HG02623 (cell line): Measurements from ENCODE around the gene EPS8.

Experiments used
- ATAC-seq: cut with Tn5 transposase; IDR thresholded peaks from one replicate; pipeline ENCODE4 v1.9.1; 2021; ENCODE audit warnings: moderate library complexity; ENCODE audit not compliant: unreplicated experiment

Gene EPS8

DNA sequence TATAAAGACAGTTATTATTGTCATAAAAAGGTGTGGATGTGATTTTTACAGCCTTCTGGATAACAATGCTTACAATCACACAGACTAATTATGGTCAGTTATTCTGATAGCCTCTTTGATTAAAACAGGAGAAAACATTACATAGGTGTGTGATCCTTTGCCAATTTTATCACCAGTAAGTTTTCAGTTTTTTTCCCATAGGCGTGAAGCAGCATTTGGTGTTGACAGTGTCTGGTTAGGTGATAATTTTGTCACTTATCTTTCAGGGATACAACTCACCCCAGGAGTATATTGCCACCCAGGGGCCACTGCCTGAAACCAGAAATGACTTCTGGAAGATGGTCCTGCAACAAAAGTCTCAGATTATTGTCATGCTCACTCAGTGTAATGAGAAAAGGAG is 208.8 kb downstream of the EPS8 start:
- no peak for ATAC-seq

- no peak for ATAC-seq
Observed at GRCh38 chr12:15575671-15576541, 213.3 kb downstream of the EPS8 start.

GRCh38 chr12:15574353-15574752 is 214.8 kb downstream of the EPS8 start:
- ATAC-seq, result no peak
